HepG2 (cell line): ENCODE measurements around the gene GDF9. TPM values are rescaled to one million over a fixed set of nuclear protein-coding genes. Genes with fewer than 3 reads are reported as not detected.
A peak's percentile ranks its signal among the peaks of the same experiment; 100 is the strongest.

Experiments
- CENPT ChIP-seq: sonication (generic); formaldehyde crosslinking; IDR thresholded peaks from 2 replicates; pipeline ENCODE4 v1.8.0; 2022; ENCODE audit warnings: low read depth, mild to moderate bottlenecking, moderate library complexity, missing genetic modification reagents
- CREB3 ChIP-seq: sonication (generic); formaldehyde crosslinking; IDR thresholded peaks from 2 replicates; pipeline ENCODE4 v1.5.0; 2020; ENCODE audit warnings: missing genetic modification reagents
- DDIT3 ChIP-seq: sonication (generic); formaldehyde crosslinking; IDR thresholded peaks from 2 replicates; pipeline ENCODE4 v1.4.0; 2020; ENCODE audit warnings: mild to moderate bottlenecking, missing genetic modification reagents
- ELK4 ChIP-seq: sonication (generic); formaldehyde crosslinking; IDR thresholded peaks from 2 replicates; pipeline ENCODE4 v1.9.0; 2021; ENCODE audit warnings: missing genetic modification reagents, borderline replicate concordance
- EZH2 ChIP-seq: conservative IDR thresholded peaks from 2 replicates; pipeline ENCODE4 v1.6.1; 2012; ENCODE audit warnings: mild to moderate bottlenecking, low read depth, low read length, moderate library complexity
- GZF1 ChIP-seq: sonication (generic); formaldehyde crosslinking; IDR thresholded peaks from 2 replicates; pipeline ENCODE4 v1.5.1; 2020; ENCODE audit warnings: mild to moderate bottlenecking, missing genetic modification reagents
- HDAC1 ChIP-seq: sonication (generic); formaldehyde crosslinking; IDR thresholded peaks from 2 replicates; pipeline ENCODE4 v1.5.1; 2020; ENCODE audit warnings: mild to moderate bottlenecking, missing genetic modification reagents
- HOXA5 ChIP-seq: sonication (generic); formaldehyde crosslinking; IDR thresholded peaks from 2 replicates; pipeline ENCODE4 v1.4.0; 2020; ENCODE audit warnings: missing genetic modification reagents
- IKZF4 ChIP-seq: sonication (generic); formaldehyde crosslinking; IDR thresholded peaks from 2 replicates; pipeline ENCODE4 v1.5.1; 2020; ENCODE audit warnings: borderline replicate concordance, mild to moderate bottlenecking, low read depth, missing genetic modification reagents; ENCODE audit errors: not compliant biosample characterization
- KLF12 ChIP-seq: sonication (generic); formaldehyde crosslinking; IDR thresholded peaks from 2 replicates; pipeline ENCODE4 v1.4.0; 2020; ENCODE audit warnings: missing genetic modification reagents, borderline replicate concordance
- MAF1 ChIP-seq: sonication (generic); formaldehyde crosslinking; IDR thresholded peaks from 2 replicates; pipeline ENCODE4 v1.5.0; 2020; ENCODE audit warnings: missing genetic modification reagents, borderline replicate concordance
- MEF2D ChIP-seq: sonication (generic); formaldehyde crosslinking; IDR thresholded peaks from 2 replicates; pipeline ENCODE4 v1.5.1; 2020; ENCODE audit warnings: mild to moderate bottlenecking, missing genetic modification reagents
- MIER3 ChIP-seq: IDR thresholded peaks from 2 replicates; pipeline ENCODE4 v1.6.1; 2016; ENCODE audit warnings: missing compliant biosample characterization, borderline replicate concordance
- MTF1 ChIP-seq: sonication (generic); formaldehyde crosslinking; IDR thresholded peaks from 2 replicates; pipeline ENCODE4 v1.5.0; 2020; ENCODE audit warnings: missing genetic modification reagents
- NR0B2 ChIP-seq: sonication (generic); formaldehyde crosslinking; IDR thresholded peaks from 2 replicates; pipeline ENCODE4 v1.4.0; 2020; ENCODE audit warnings: mild to moderate bottlenecking, missing genetic modification reagents
- NR2F6 ChIP-seq, 2 experiments: IDR thresholded peaks; 2 replicates each; pipeline ENCODE4 v1.6.1; 2016; ENCODE audit warnings: antibody characterized with exemption in 1 of 2, mild to moderate bottlenecking in 1 of 2
- PLRG1 ChIP-seq: fragments of 450-650 bp; conservative IDR thresholded peaks from 2 replicates; pipeline ENCODE4 v1.6.1; 2016
- REL ChIP-seq: sonication (generic); formaldehyde crosslinking; conservative IDR thresholded peaks from 2 replicates; pipeline ENCODE4 v1.8.0; 2022; ENCODE audit warnings: mild to moderate bottlenecking, missing genetic modification reagents, moderate library complexity
- SMAD3 ChIP-seq: sonication (generic); formaldehyde crosslinking; IDR thresholded peaks from 2 replicates; pipeline ENCODE4 v1.4.0; 2020; ENCODE audit warnings: missing genetic modification reagents
- SUZ12 ChIP-seq: fragments of 150-350 bp; IDR thresholded peaks from 2 replicates; pipeline ENCODE4 v1.6.1; 2014; ENCODE audit warnings: low read depth, low read length
- TCF12 ChIP-seq, 2 experiments: fragments of 450-650 bp in 1 of 2; sonication (generic) in 1 of 2; formaldehyde crosslinking in 1 of 2; IDR thresholded peaks; 2 replicates each; pipeline versions ENCODE4 v1.6.1 to v1.8.0; 2017 to 2022; ENCODE audit warnings: antibody characterized with exemption in 1 of 2, mild to moderate bottlenecking in 1 of 2, missing genetic modification reagents in 1 of 2, moderate library complexity in 1 of 2
- TIGD3 ChIP-seq: sonication (generic); formaldehyde crosslinking; IDR thresholded peaks from 2 replicates; pipeline ENCODE4 v1.5.1; 2020; ENCODE audit warnings: mild to moderate bottlenecking, missing genetic modification reagents, borderline replicate concordance
- ZNF180 ChIP-seq: sonication (generic); formaldehyde crosslinking; IDR thresholded peaks from 2 replicates; pipeline ENCODE4 v1.4.0; 2020; ENCODE audit warnings: low read depth, missing genetic modification reagents, borderline replicate concordance
- ZNF562 ChIP-seq: sonication (generic); formaldehyde crosslinking; IDR thresholded peaks from 2 replicates; pipeline ENCODE4 v1.8.0; 2022; ENCODE audit warnings: missing genetic modification reagents, borderline replicate concordance
- ZNF644 ChIP-seq: IDR thresholded peaks from 2 replicates; pipeline ENCODE4 v1.6.1; 2016; ENCODE audit warnings: low read depth
- ZNF720 ChIP-seq: sonication (generic); formaldehyde crosslinking; IDR thresholded peaks from 2 replicates; pipeline ENCODE4 v1.4.0; 2020; ENCODE audit warnings: missing genetic modification reagents
- ZNF746 ChIP-seq: sonication (generic); formaldehyde crosslinking; IDR thresholded peaks from 2 replicates; pipeline ENCODE4 v1.8.0; 2022; ENCODE audit warnings: mild to moderate bottlenecking, missing genetic modification reagents
- ZNF879 ChIP-seq: sonication (generic); formaldehyde crosslinking; IDR thresholded peaks from 2 replicates; pipeline ENCODE4 v1.8.1; 2023; ENCODE audit warnings: missing genetic modification reagents
- ZSCAN9 ChIP-seq: IDR thresholded peaks from 2 replicates; pipeline ENCODE4 v1.6.1; 2016; ENCODE audit warnings: borderline replicate concordance
- polyA plus RNA-seq, 8 experiments: library from polyadenylated mRNA; depleted of rRNA in 3 of 8; stranded (reverse) in 7 of 8; unstranded in 1 of 8; fragments of >200 nt; fragmentation: Illumina TruSeq in 4 of 8; extraction: Trizol in 4 of 8; gene quantifications; 2 replicates each; pipeline versions ENCODE4 v1.2.1 to v1.2.3, GENCODE V29; 2011 to 2016; ENCODE audit warnings: low read depth in 4 of 8, missing spikeins in 1 of 8, mixed read lengths in 1 of 8; ENCODE audit not compliant: insufficient read depth in 1 of 8
- total RNA-seq, 5 experiments: library from RNA; depleted of rRNA; stranded (reverse); fragments of >200 nt; fragmentation: Illumina TruSeq; extraction: Trizol; gene quantifications; 2 replicates each; pipeline ENCODE4 v1.2.3, GENCODE V29; 2016; ENCODE audit warnings: low read depth in 1 of 5

GDF9 gene
- total and polyA plus RNA-seq, 2 of the 13 experiments (the other 11 are each of a cell fraction or from before 2014, with no cell fraction given) = 0.33 to 0.38 TPM

GRCh38 chr5:132820162-132820754 is 46.0 kb downstream of the GDF9 start (continued):
- no peak for TF ChIP-seq TCF12 (IDR thresholded peaks at IDR 0.05)
- 0 out of 2 replicates have a peak, but pooled peaks have one; percentile 28 for TF ChIP-seq TCF12 (CRISPR knock-in tag; IDR thresholded peaks at IDR 0.05)
- no peak for TF ChIP-seq ZNF644
- TF ChIP-seq MIER3 (CRISPR knock-in tag) = no peak
- no peak for TF ChIP-seq ELK4 (CRISPR knock-in tag)
- no peak for TF ChIP-seq MAF1 (CRISPR knock-in tag)
- TF ChIP-seq ZNF180 = no peak
- TF ChIP-seq TIGD3 = no peak
- no peak for TF ChIP-seq PLRG1
- no peak for TF ChIP-seq SUZ12
- no peak for TF ChIP-seq ZNF746 (CRISPR knock-in tag)
- no peak for TF ChIP-seq ZNF562 (CRISPR knock-in tag)
- TF ChIP-seq SMAD3 (CRISPR knock-in tag) = no peak
- no peak for TF ChIP-seq CREB3 (CRISPR knock-in tag)
- no peak for TF ChIP-seq KLF12
- TF ChIP-seq HDAC1 (CRISPR knock-in tag) = peak; percentile 52
- no peak for TF ChIP-seq CENPT
- TF ChIP-seq IKZF4 = no peak
- TF ChIP-seq REL (CRISPR knock-in tag) = no peak
- no peak for TF ChIP-seq NR0B2
- no peak for TF ChIP-seq EZH2
- TF ChIP-seq ZNF720 (CRISPR knock-in tag) = no peak
- no peak for TF ChIP-seq DDIT3 (CRISPR knock-in tag)
- no peak for TF ChIP-seq MEF2D (CRISPR knock-in tag)
- no peak for TF ChIP-seq ZSCAN9
- TF ChIP-seq ZNF879 (CRISPR knock-in tag) = no peak
- no peak for TF ChIP-seq GZF1
- no peak for TF ChIP-seq HOXA5 (CRISPR knock-in tag)
- no peak for TF ChIP-seq NR2F6 (IDR thresholded peaks at IDR 0.05)
- TF ChIP-seq NR2F6 (CRISPR knock-in tag; IDR thresholded peaks at IDR 0.05) = no peak
- no peak for TF ChIP-seq MTF1
